Measurements from ENCODE around the gene SAG. TPM values are rescaled to one million over a fixed set of nuclear protein-coding genes. Genes with fewer than 3 reads are reported as not detected.

The SAG gene
- total RNA-seq, 1 donor from 2014 or later: not detected

DNA sequence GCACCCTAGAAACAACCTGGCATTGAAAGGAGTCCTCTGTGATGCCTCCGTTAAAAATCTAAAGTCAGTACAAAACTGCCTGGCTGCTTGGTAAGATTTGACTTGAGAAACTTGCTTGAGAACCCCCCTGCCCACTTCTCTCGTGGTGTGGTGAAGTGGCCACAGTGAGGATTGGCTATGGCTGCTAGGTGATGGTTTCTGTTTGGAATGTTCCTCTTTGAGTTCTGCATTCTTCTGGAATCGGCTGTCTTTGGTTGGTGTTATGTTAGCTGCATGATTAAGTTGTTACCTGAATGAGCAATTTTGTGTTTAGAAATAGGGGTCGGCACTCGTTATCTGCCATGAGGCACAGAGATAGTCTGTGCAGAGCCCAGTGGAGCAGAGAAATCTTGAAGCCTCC lies 21.7 kb upstream of the SAG start:
- intact Hi-C loops (cut with micrococcal nuclease): no loop called here

DNA sequence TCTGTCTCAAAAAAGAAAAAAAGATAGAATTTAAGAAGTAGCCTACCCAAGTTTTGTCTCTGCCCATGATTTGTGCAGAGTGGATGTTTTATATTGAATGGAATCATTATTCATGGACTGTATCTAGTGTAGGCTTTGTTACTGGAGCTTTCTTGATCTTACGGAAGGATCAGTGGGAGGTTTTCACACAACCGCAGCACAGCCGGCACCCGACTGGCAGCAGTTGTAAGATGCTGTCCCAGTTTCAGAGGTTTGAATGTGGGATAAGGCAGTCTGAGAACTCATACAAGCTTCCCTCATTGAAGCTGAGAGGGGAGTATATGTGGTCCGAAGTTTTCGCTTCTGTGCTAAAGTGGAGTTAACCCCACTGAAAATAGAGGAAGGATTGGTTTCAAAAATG lies 19.7 kb upstream of the SAG start:
- intact Hi-C loops (cut with micrococcal nuclease): no loop called here

DNA sequence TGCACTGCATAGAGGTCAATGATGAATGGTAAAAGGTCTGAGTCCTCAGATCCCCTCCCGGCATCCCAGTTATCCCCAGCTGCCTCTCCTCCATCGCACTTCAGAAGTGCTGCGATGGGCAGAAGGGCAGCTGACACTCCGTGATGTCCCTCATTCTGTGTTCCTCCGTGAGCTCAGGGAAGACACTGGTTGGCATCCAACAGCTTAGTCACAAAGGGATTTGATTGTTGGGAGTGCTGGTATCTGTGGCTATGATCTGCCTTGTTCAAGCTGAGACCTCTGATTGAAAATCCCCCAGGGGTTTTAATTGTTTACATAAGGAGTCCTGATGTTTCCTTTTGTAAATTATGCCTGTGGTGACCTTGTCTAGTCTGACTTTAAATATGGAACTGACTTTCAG lies 19.0 kb upstream of the SAG start:
- intact Hi-C loops (cut with micrococcal nuclease): no loop called here

DNA sequence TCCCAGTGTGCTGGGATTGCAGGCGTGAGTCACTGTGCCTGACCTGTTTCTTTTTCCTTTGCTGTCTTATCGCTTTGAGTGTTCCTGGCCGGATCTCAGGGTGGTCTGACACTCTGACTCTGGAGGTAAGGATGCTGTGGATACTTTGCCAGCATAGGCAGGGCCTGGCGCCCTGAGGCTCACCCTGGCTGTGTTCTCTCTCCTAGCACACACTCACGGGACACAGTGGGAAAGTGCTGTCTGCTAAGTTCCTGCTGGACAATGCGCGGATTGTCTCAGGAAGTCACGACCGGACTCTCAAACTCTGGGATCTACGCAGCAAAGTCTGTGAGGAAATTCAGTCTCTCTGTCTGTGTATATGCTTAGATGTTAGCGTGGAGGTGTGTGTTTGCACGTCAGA lies 18.0 kb upstream of the SAG start:
- intact Hi-C loops (cut with micrococcal nuclease): no loop called here

DNA sequence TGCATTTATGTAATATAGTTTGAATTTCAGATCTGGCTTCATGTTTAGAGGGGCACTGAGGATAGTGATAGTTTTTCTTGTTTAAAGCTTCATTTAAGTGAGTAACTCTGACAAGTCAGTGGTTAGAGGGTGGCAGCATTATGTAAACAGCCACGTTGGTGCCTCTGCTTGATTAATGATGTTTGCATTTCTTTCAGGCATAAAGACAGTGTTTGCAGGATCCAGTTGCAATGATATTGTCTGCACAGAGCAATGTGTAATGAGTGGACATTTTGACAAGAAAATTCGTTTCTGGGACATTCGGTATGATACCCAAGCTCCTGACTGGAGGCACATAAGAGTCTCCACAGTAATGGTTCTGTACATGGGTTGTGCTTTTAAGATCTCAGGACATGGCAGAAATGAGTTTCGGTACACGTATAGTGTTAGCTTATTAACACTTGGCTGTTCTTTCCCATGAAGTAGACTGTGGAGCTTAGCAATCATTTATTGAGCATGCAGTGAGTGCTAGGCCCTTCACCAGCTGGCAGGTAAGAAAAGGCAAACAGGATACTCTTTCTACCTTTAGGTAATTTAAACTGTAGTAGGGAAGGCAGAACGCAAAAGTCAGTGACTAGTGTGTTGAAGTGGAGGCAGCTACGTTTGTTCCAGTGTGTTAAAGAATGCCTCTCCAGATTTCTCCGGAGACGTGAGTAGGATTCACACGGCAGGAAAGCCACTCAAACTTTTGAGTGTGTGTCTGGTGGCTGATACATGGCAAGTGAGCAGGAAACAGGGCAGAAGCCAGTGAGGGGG lies 17.4 kb upstream of the SAG start:
- intact Hi-C loops (cut with micrococcal nuclease): no loop called here

DNA sequence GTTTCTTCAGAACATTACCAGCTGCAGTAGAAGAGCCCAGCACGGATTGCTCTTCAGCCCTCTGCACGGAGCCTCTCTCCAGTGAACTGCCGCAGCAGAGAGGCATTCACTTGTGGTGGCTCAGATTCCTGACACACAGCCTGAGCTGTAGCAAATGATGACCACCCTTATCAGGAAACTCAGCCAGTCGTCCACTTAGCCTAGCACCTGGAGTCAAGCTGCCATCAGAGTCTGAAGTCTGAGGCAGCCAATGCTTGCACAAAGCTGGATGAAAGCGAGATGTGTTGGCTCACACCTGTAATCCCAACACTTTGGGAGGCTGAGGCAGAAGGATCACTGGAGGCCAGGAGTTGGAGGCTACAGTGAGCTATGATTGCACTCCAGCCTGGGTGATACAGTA lies 11.7 kb upstream of the SAG start:
- intact Hi-C loops (cut with micrococcal nuclease): no loop called here

DNA sequence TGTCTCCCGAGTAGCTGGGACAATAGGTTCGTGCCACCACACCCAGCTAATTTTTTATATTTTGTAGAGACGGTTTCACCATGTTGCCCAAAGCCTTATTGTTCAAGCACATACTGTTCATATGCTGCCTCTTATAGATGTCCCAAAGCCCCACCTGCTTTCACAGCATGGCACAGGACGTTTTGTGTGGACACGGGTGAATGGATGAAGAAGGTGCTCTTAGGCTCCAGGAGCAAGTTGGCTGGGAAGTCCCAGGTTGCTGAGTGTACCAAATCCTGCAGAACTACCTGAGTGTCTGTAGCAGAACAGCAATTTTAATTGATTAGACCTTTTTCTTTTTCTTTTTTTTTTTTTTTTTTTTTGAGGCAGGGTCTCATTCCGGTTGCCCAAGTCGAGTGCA lies 10.5 kb upstream of the SAG start:
- intact Hi-C loops (cut with micrococcal nuclease): no loop called here

DNA sequence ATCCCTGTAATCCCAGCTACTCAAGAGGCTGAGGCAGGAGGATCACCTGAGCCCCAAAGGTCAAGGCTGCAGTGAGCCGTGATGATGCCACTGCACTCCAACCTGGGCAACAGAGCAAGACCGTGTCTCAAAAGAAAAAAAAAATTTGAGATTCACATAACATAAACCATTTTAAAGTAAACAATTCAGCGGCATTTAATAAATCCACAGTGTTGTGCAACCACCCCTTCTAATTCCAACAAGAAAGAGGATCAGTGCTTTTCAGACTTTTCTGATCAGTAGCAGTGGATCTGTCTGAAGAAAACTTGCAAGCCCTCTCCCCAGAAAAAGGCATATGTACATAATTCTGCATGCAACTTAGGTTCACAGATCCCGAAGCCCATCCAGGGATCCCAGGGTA lies 7.2 kb upstream of the SAG start:
- intact Hi-C loops (cut with micrococcal nuclease): no loop called here

DNA sequence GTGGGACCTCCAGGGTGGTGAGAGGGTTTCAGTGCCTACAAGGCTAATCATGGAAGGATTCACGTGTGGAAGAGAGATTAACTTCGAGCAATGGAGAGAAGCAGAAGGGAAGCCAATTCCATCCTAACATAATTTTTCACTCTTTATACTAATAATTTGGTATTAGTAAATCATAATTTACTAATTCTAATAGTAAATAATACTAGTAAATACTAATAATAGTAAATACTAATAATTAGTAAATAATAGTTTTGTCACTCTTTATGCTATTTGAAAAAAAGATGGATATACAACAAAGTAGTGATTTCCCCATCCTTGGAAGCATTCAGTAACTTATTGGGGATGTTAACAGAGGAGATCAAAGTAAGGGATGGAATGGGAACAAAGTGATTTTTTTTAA lies 6.4 kb upstream of the SAG start:
- intact Hi-C loops (cut with micrococcal nuclease): no loop called here

DNA sequence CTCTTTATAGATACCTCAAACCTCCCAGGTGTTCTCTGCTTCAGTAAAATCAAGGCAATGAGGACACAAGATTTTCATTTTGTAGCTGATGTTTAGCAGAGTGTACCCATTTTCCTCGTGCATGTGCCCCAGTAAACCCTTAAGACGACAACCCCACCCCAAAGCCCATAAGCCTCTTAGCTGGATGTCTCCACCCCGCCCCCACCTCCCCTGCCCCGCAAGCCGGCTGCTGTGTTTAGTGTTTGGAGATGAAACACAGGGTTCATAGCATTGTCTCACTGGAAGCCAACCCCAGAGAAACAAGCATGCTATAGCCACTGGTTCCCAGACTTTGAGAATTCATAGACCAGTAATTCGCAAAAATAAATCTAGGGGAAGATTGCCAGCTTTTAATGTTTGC lies 5.8 kb upstream of the SAG start:
- intact Hi-C loops (cut with micrococcal nuclease): no loop called here

DNA sequence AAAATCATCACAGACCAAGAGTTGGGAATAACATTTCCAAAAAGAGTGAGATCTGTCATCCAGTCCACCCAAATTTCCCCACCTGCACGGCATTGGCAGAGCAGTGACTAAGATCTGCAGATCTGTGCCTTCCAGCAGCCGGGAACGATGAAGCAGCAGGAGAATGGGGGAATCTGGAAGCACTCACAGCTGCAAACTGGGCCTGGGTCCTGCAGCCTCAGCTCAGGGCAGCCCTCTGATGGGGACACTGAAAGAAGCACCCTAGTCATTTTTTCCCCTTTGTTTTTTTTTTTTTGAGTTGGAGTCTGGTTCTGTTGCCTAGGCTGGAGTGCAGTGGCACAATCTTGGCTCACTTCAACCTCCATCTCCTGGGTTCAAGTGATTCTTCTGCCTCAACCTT lies 4.4 kb upstream of the SAG start:
- intact Hi-C loops (cut with micrococcal nuclease): no loop called here

DNA sequence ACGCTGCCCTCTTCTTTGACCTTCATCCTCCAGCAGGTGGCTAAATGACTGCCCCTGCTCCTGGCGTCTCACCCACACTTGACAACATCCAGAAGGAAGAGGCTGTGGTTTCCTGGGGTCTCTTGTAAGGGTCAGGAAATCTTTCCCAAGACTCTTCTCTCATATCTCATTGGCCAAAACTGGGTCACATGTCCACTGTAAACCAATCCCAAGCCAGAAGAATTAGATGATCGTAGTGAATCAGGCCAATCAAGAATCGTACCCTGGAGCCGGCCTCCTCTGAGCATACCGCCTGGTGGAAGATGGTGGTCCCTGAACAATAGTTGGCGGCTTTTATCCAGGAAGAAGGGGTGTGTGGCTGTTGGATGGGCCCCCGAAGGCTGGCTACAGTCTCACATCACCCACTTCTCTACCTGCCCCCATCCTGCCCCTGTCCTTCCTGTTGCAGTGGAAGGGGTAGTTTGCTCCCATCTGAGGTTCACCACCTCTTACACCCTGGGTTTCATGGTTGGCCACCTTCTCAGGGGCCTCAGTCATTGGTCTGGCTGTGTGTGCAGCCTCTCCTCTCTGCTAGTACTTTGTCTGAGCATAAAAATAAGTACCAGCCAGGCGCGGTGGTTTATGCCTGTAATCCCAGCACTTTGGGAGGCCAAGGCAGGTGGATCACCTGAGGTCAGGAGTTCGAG lies 3.8 kb downstream of the SAG start:
- intact Hi-C loops (cut with micrococcal nuclease): no loop called here

DNA sequence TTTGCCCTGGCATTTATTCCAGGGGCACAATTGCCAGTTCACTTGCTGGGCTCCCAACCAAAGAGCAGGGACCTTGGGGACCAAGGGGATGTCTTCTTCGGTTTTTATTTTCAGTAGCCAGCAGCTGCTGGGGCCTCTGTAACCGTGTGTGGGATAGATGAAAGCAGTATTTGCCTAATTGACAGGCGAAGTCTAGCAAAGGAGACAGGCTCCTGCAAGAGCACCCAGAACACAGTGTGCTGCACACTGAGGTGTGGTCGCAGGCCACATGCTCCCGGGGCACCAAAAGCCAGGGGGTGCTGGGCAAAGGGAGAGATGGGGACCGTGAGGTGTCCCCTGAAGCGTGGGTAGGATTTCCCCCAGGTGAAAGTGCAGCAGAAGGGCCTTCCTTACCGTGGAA lies 5.3 kb downstream of the SAG start:
- intact Hi-C loops (cut with micrococcal nuclease): no loop called here

DNA sequence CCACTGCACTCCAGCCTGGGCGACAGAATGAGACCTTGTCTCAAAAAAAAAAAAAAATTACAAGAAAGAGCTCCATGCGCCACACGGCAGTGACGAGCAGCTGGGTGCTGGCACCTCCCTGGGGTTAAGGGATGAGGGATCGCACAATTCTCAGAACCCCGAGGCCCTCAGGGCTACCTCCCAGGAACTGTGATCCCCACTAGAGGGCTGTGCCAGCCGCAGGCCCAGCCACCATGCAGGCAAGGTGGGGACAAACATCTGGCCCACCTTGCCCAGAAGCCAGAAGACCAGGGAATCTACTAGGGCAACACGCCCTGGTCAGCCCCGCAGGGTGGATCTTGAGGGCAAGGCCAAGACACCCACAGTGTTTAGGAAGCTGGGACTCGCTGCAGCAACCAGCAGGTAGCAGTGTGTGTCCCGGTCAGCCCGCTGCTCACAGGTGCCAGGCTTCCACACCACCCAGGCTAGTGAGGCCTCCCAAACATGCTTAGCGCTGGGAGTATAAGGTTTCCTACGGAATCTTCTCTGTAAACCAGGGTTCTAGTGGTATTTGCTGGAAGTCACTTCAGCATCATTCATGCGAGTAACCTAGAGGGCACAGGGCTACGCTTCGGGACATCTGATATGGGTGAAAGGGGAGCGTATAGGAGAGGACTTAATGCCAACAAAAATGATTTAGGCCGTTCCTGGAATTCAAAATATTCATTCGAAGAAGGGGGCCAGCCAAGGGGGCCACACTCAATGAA lies 6.7 kb downstream of the SAG start:
- intact Hi-C loops (cut with micrococcal nuclease): no loop called here

DNA sequence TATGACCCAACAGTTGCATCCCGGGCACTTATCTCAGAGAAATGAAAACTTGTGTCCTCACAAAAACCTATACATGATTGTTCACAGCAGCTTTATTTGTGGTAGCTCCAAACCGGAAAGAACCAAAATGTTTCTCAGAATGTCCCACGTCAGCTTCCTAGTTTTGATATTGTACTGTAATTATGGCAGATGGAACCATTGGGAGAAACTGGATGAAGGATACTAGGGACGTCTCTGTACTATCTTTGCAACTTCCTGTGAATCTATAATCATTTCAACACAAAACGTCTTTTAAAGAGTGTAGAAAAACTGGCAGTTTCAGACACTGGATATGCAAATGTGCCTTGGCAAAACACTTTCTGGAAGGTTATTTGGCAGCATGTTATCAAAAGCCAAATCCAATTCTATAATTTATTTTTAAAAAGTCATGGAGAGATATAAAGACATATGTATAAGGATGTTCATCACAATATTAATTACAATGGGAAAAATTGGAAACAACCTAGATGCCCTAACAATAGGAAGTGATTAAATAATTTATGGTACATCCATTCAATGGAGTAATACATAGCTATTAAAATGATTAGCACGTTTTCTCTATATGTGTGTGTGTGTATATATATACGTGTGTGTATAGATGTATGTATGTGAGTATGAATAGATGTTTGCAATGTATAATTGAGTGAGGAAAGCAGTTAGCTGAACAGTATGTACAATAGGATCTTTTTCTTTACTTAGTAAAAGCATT lies 9.8 kb downstream of the SAG start:
- intact Hi-C loops (cut with micrococcal nuclease): no loop called here

DNA sequence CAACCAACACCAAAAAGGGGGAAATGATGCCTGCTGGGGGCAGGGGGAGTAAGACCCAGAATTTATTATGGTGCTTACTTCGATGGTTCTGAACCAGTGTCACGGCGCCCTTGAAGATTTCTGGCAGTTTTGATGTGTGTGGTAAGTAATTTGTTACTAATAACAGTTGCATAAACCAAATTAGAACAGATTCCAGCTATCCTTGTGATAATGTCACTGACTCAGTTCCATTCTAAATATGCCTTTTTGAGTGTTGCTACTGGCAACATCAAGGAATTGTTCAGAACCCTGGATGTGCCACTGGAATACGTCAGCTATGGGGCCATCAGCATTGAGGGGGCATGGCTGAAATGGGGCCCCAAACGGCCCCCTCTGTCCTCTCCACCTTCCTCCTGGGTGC lies 11.6 kb downstream of the SAG start:
- intact Hi-C loops (cut with micrococcal nuclease): no loop called here

DNA sequence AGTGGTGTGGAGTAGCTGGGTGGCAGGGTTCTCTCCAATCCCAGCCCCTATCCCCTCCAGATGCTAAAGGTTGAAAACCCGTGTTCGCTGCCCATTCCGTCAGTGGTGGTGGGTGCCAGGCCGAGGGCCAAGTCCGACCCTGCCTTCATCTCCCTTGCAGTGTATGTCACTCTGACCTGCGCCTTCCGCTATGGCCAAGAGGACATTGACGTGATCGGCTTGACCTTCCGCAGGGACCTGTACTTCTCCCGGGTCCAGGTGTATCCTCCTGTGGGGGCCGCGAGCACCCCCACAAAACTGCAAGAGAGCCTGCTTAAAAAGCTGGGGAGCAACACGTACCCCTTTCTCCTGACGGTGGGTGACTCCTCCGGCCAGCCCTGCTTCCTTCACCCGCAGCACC lies 12.9 kb downstream of the SAG start:
- intact Hi-C loops (cut with micrococcal nuclease): no loop called here

DNA sequence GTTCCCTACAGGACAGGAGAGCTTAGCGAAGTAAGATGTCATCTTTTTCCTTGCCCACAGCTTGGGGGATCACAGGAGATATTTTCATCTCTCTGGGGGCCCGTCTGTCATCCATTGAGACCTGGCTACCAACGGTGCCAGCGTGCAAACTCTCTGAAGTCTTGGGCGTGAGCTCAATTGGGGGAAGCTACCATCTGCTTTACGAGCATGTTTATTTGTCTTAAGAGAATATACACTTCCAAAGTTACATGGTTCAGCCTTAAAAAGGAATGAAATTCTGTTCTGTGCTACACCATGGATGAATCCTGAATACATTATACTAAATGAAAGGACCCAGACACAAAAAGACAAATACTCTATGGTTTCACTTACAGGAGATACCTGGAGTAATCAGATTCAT lies 13.6 kb downstream of the SAG start:
- intact Hi-C loops (cut with micrococcal nuclease): no loop called here

DNA sequence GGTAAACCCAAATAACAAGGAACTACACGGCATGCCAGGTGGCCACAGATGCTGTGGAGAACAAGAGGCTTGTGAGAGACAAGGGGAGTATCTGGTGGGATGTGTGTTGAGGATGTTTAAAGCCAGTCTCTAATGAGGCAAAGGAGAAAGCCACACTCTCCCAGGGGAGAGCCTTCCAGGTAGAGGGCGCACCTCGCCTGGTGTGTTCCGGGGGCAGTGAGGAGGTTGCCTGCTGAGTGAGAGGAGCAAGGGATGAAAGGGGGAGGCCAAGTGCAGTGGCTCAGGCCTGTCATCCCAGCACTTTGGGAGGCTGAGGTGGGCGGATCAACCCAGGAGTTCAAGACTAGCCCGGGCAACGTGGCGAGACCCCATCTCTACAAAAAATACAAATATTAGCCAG lies 16.2 kb downstream of the SAG start:
- intact Hi-C loops (cut with micrococcal nuclease): no loop called here

DNA sequence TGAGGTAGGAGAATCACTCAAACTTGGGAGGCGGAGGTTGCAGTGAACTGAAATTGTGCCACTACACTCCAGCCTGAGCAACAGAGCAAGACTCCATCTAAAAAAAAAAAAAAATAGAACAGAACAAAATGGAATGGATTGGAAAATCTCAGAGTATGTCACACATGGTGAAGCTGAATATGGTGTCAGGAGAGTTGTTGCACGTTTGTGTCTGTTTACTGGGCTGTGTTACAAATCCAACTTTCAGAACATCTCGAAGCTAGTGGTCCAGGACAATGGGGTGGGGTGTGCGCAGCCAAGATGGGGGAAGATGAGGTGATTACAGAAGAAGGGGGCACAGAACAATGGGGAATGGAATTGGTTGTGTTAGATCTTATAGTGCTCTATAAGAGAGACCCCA lies 17.6 kb downstream of the SAG start:
- intact Hi-C loops (cut with micrococcal nuclease): no loop called here

DNA sequence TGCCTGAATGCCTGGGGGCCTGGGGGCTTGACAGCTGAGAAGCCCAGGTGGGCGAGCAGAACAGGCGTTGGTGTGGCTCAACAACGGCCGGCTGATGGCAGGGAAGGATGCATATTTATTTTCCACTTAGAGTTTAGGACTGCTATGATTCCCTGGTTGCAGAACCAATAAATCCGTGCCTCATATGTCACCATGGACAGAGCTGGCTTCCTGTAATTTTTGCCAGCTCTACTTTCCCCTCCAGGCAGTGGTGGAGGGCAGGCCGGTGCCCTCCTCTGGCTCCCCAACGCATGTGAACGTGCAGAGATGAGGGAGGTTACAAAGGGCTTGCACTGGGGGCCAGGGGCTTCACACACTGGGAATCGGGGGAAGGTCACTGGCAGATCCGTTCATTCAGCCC lies 18.2 kb downstream of the SAG start:
- intact Hi-C loops (cut with micrococcal nuclease): no loop called here

DNA sequence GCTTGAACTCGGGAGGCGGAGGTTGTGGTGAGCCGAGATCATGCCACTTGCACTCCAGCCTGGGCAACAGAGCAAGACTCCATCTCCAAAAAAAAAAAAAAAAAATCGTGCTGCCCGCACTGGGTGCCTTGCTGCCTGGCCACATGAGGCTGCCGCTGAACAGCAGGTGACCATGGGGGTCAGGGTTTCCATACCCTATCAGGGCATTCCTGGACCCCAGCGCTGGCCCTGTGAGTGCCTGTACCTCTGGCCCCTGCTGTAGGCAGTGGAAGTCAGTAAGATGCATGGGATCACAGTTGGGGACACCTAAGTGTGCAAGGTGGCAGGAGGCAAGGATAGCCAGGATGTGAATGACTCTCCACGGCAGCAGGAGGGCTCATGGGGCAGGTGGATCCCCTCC lies 18.9 kb downstream of the SAG start:
- intact Hi-C loops (cut with micrococcal nuclease): no loop called here
